HG03097 (cell line): ENCODE data around the gene TBC1D13.
A peak's percentile ranks its signal among the peaks of the same experiment; 100 is the strongest.

Source experiments
- ATAC-seq: cut with Tn5 transposase; IDR thresholded peaks from one replicate; pipeline ENCODE4 v1.9.1; 2021; ENCODE audit not compliant: unreplicated experiment, low FRiP score

The TBC1D13 gene

DNA sequence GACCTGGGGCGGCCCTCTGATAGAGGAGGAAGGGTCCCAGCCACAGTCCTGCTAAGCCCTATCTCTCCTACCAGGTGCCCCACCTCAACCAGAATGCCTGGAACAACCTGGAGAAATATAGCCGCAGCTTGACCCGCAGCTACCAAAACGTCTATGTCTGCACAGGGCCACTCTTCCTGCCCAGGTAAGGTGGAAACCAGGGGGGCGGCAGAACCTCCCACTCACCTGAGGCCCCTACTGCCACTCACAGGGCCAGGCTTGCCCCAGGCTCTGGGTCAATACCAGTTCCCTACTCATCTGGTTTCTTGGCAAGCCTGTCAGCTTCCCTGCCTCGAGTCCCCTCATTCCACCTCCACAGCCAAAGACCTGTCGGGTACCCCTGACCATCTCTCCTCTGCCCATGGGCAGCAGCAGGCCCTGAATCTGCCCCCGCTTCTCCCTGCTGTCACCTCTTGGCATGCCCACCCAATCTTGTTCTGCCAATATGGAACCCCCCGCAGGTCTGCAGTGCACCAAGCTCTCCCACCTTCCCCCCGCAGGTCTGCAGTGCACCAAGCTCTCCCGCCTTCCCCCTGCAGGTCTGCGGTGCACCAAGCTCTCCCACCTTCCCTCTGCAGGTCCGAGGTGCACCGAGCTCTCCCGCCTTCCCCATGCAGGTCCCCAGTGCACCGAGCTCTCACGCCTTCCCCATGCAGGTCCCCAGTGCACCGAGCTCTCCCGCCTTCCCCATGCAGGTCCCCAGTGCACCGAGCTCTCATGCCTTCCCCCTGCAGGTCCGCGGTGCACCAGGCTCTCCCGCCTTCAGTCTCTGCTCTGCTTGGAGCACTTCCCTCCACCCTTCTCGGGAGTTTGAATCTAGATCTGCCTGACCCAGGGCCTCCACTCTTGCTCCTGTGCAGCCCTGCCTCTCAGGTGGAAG is 33.9 kb downstream of the TBC1D13 start:
- no peak for ATAC-seq

DNA sequence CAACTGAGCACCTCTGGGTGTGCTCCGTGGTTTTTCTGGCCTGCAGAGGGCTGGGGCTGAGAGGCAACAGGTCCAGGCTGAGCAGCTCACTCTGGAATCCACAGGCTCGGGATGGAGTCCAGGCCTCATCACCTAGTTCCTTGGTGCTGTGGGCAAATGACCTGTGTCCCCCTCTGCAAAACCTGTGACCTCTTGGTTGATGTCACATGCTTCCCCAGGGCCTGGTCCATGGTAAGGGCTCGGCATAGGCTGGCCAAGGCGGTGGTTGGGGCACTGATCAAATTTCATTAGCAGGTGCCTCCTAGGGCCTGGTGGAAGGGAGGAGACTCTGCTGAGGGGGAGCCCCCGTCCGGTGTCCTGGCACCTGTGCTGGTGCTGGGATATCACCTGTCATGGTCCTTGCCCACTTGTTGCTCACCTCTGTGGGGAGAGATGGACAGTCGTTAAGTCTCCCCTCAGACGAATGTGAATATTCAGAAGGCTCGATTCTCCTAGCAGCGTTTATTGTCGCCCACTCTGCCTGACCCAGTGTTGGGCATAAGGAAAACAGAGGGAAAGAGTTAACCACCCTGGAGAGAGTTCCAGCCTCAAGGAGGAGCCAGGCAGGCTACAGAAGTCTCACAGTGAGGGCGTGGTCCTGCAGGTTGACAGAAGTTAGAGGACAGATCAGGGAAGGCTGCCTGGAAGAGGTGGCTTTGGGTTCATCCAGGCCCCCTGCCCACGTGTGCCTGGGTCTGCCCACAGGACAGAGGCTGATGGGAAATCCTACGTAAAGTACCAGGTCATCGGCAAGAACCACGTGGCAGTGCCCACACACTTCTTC is 34.7 kb downstream of the TBC1D13 start:
- no peak for ATAC-seq

DNA sequence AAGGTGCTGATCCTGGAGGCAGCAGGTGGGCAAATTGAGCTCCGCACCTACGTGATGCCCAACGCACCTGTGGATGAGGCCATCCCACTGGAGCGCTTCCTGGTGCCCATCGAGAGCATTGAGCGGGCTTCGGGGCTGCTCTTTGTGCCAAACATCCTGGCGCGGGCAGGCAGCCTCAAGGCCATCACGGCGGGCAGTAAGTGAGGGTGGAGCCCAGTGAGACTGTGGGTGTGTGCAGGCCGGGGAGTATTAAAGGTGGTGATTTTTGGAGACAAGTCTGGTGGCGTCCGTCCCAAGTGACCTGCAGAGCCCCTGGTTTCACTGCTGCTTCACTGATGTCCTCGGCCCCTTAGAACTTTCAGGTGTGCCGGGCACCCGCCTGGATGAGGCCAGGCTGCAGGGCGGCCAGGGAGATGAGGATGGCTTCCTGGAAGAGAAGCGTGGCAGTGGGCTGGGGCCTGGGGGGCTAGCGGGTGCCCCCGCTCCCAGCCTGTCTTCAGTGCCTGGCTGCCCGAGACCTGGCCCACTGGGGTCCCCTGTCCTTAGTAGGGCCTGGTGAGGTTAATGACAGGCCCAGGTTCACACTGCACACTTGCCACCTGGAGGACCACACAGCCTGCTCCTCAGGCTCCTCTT is 35.5 kb downstream of the TBC1D13 start:
- no peak for ATAC-seq

DNA sequence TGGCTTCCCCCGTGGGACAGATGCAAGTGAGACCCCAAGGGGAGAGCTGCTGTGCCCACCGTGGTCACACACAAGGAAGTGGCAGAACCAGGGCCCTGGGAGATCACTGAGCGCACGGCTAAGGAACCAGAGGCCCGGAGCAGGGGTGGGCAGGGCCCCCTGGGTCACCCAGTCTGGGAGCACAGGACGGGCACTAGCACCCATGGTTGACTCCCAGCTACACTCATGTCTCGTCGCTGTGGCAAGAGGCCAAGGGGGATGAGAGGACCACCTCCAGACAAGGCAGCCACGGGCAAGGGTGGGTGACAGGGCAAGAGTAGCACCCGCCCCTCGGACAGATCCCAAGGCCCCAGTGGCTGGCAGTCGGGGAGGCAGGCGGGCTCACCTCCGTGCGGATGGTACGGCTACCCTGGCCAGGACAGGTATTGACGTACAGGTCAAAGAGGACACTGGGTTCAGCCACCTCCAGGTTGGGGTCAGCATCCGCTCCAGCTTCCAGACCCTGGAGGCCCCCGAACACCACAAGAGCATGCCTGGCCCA is 36.4 kb downstream of the TBC1D13 start:
- ATAC-seq: no peak

DNA sequence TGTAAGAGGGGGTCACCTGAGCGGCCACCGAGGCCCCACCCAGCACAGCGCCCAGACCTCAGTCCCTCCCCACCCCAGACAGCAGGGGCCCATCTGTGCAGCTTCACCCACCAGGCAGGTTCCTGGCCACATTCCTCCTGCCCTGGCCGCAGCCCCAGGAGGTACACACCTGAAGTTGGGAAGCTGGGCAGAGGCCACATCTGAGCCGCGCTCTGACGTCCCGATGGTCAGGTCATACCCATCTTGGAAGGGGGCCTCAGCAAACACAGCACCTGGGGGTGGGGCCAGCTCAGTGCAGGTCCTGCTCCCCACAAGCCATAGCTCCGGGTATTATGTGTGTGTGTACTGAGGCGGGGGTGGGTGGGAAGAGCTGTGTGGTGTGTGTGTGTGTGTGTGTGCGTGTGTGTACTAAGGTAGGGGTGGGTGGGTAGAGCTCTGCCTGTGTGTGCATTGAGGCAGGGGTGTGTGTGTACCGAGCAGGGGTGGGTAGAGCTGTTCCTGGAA is 36.9 kb downstream of the TBC1D13 start:
- ATAC-seq: no peak

DNA sequence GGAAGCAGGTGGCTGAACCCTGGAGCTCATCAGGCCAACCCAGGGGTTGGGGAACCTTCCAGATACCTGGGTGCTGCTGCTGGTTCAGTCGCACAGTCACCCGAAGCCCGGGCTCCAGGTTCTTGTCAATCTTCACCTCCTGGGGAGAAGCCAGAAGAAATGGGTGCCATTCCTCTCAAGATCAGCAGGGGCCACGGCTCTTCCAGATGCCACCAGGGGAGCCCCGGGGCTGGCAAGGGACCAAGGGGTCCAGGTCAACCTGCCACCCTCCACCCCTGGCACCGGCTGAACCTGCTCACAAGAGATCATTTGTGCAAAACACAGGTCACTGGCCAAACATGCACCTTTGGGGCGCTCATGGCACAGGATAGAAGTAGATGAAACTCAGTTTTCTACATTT is 37.9 kb downstream of the TBC1D13 start:
- no peak for ATAC-seq

DNA sequence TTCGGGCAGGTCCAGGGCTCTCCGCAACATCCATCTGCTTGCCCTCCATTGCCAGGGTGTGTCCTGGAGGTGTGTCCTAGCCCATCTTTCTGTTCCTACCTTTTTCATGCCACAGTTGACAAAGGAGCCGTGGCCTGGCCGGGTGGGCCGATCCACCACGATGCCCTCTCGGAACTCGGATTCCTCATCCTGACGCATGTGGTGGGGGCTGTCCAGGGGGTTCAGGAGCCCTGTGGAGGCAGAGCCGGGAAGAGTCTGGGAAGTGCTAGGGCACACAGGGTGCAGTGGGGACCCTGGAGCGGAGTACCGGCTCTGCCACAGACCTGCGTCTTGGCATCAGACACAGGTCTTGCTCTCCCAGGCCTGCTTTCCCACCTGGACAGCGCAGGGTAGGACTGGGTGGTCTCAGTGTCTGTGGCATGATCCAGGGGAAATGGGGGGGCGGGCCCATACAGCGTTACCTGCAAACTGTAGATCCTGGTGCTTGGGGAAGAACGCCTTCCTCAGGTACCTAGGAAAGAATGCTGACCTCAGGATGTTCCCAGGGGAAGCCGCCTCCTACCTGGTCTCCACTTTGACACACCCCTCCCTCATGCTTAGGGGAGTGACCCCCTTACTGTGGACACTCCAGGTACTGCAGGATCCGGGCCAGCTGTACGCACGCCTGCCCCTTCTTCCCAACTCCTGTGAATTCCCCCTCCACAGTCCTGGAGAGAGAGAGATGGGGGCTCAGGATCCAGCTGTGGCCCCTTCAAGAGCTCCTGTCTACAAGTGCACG is 39.1 kb downstream of the TBC1D13 start:
- ATAC-seq: no peak

DNA sequence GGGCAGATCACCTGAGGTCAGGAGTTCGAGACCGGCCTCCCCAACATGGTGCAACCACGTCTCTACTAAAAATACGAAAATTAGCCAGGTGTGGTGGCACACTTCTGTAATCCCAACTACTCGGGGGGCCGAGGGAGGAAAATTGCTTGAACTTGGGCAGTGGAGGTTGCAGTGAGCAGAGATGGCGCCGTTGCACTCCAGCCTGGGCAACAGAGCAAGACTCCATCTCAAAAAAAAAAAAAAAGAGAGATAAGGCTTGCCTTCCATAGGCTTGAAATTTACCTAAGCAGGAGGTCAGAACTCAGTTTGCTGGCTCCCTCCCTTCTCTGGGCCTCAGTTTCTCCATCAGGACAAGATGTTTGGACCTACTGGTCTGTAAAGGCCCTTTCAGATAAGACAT is 41.2 kb downstream of the TBC1D13 start:
- no peak for ATAC-seq

DNA sequence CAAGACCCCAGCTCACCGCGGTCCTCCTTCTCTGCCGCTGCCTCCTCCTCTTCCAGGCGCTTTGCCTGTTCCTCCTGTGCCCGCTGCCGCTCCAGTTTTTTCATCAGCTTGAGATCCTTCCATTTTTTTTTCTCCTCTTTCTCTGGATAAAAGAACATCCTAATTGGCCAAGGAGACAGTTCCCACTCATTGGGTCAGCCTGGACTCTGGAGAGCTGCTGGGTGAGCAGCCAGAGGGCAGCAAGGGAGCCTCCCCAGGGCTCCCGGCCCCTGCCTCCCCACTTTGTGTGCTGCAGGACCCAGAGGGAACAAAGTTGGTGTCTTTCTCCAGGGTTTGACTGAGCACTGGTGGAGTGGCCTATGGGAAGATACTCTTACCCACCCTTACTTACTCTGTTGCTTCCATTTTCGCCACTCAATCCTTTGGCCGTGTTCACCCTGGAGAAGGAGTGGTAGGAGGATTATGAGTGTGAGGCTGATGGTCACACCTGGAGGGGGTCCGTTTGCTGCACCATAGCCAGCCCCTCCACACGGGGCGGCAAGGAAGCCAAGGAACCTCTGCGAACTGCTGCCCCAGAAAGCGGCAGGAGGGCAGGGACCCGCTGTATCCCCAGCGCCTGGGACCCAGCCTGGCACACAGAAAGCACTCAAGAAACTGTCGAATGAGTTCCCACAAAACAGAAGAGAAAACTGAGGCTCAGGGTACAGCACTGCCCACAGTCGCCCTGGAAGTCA is 41.8 kb downstream of the TBC1D13 start:
- no peak for ATAC-seq

DNA sequence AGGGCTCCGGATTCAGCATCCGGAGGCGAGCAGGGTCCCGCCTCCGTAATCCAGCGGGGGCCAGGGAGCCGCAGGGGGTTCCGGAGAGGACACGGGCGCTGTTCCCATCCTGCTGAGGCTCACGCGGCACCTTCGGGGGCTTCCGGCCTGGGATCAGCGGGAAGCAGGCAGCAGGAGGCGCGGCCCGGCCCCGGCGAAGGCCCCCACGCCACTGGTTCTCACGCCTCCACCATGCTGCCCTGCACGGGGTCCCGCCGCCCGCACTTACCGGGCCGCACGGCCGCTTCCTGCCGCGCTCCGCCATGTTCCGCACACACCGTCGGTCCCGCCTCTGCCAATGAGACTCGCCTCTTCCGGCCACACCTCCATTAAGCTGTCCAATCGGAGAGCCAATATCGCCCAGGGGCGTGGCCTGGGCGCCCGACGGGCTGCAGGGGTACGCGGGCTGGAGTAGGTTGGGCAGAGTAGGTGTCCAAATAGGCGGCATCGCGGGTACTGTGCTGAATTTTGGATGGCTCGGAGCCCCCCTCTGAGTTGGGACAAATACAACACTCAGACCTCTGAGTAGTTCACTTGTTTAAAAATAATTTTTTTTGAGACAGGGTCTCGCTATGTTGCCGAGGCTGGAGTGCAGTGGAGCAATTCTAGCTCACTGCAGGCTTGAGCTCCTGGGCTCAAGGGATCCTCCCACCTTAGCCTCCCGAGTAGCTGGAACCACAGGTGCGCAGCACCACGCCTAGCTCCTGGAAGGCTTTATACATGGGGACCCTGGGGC is 42.6 kb downstream of the TBC1D13 start, which contains the start of gene SPOUT1:
Gene SPOUT1, minus strand, starts transcription at position 318 of the 775 bp plus-strand sequence. Its CDS starts 14 bp downstream, at position 304.
- ATAC-seq: peak; percentile 87

DNA sequence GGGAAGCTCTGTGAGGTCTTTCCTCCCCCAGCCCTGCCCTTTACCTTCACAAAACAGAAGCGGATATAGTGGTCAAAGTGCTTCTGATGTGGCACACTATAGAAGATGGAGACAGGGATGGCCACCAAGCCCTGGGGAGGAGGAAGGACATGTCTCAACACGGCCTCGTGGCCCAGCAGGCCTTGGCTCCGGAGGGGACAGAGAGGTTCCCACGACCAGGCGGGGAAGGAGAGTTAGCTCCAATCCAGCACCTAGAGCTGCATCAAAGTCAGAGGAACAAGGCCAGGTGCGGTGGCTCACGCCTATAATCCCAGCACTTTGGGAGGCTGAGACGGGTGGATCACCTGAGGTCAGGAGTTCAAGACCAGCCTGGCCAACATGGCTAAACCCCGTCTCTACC is 46.6 kb downstream of the TBC1D13 start:
- no peak for ATAC-seq

DNA sequence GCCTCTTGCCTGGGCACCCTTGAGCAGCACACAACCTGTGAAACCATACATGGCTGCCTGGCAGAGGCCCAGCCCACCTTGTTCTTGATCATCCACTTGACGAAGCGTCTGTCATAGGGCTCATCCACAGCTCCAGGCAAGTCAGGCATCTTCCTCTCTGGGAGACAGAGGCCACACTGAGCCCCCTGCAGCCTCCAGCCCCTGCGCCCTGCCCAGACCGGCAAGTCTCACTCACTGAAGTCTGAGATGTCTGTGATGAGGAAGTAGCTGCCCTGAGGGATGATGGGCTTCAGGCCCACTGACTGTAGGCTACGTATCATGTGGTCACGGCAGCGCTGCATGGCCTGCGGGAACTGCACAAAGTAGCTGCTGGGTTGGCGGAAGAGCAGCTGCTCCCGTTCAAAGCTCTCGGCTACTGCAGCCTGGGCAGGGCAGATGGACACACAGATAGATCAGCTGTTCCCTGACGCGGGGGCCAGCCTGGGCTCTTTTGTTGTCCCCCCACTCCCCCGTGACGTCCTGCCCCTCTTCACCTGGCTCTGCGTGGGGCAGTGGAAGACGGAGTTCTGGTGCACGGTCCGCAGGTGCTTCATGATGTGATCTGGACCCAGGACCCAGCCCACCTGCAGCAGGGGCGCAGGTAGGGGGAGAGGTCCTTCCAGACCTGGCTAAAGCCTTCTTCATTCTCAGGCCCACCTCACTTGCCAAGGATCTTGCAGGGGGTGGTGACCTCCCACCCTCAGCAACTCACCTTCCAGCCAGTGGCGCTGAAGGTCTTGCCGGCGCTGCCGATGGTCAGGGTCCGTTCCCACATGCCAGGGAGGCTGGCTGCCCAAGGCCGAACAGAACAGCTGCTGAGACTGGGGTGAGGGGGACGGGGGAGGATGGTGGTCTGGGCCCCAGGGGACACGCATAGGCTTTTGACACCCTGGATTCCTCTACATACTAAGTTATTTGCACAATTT is 48.5 kb downstream of the TBC1D13 start:
- ATAC-seq: no peak

DNA sequence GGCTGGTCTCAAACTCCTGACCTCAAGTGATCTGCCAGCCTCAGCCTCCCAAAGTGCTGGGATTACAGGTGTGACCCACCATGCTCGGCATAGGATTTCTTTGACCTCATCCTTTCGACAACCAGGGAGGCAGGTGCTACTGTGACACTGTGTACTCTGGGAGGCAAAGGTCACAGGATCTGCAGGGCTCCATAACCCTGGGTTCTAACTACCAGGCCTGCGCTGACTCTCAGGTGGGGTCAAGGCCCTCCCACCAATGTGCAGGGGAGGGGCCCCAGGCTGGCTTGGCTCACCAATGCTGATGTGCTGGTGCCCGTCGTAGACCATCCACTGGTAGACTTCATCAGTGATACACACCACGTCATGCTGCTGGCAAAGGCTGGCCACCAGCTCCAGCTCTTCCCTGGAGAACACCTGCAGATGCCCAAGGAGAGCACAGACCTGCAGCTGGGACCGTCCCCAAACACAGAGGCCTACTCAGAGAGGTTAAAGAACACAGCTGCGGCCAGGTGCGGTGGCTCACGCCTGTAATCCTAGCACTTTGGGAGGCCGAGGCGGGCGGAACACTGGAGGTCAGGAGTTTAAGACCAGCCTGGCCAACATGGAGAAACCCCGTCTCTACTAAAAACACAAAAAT is 49.6 kb downstream of the TBC1D13 start:
- no peak for ATAC-seq

DNA sequence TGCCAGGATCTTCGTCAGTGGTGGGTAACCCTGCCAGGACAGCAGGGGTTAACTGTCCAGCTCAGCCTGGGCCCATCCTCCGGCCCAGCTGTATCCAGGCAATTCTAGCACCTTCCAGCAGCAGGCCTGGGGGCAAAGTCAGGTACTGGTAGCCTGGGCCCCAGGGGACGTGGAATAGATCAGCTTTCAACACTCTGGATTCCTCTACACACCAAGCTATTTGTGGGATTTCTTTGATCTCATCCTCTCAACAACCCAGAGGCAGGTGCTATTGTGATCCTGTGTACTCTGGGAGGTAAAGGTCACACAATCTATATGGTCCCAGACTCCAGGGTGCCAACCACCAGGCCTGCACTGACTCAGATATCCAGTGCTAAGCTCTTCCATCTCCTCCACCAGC is 51.3 kb downstream of the TBC1D13 start:
- no peak for ATAC-seq

DNA sequence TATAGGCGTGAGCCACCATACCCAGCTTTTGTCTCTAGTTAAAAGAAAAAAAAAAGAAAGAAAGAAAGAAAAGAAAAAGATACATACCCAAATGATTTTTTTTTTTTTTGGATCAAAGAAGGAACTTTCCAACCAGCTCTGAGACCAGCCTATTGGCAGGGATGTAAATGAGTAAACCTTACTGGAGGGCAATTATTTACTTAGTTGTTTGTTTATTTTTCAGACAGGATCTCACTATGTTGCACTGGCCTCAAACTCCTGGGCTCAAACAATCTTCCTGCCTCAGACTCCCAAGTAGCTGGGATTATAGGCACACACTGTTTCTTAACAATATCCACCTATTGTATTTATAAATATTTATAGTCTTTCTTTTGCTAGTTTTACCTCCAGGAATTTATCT is 53.5 kb downstream of the TBC1D13 start:
- no peak for ATAC-seq

DNA sequence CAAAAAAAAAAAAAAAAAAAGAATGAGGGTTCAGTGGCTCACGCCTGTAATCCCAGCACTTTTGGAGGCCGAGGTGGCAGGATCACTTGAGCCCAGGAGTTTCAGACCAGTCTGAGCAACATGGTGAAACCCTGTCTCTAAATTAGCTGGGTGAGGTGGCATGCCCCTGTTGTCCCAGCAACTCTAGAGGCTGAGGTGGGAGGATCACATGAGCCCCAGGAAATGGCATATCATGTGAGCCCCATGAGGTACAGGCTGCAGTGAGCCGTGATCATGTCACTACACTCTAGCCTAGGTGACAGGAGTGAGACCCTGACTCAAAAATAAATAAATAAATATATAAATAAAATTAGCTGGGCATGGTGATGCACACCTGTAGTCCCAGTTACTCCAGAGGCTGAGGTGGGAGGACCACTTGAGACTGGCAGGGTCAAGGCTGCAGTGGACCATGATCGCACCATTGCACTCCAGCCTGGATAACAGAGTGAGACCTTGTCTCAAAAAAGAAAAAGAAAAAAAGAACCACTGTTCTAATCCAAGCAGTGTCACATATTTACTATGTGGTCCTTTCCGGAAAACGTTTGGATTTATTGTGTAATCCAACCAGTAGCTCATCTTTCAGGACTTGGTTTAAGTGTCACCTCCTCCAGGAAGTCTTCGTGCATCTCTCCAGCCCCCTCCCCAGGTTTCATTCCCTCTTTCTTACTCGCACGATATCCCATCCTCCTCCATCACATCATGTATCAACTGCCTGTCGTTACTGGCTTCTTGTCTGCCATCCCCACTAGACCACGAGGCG is 54.8 kb downstream of the TBC1D13 start:
- ATAC-seq: no peak
